K562 (cell line): Measurements from ENCODE around the gene FCGBP. TPM values are rescaled to one million over a fixed set of nuclear protein-coding genes. Genes with fewer than 3 reads are reported as not detected.
"Not testable (repeated sequence)": the region's sequence is repeated elsewhere in the genome, so short reads cannot be mapped to it uniquely, and the experiment has no call there.

Experiments used
- ATAC-seq: fragments of 200-7000 bp; cut with Tn5 transposase; 3 replicates; pipeline ENCODE4 v1.9.1; 2020; ENCODE audit warnings: moderate library complexity
- BruUV-seq: library from RNA; stranded (reverse); fragments of 400-500 nt; replicated peaks from 2 replicates; lab custom pipeline; 2021; lab: Mats Ljungman, UMichigan
- CTCF ChIA-PET: fragments of 300-600 bp; formaldehyde crosslinking; extraction: SDS; loops from one replicate; lab custom pipeline; 2021; ENCODE audit warnings: low intra/inter-chr PET ratio; lab: Yijun Ruan, JAX
- POLR2A ChIA-PET: fragments of 300-600, 350-650 bp; sonication (Branson Sonifier 250); formaldehyde crosslinking; extraction: SDS; loops from one replicate; lab custom pipeline; 2021; ENCODE audit warnings: antibody characterized with exemption, inconsistent platforms; lab: Yijun Ruan, JAX
- DNase-seq, 4 experiments: peaks; one replicate each; pipeline versions ENCODE4 v3.0.0 to v3.0.0-alpha.2; 2011 to 2018; ENCODE audit warnings: low spot score in 3 of 4, mixed read lengths in 3 of 4; ENCODE audit errors: extremely low read depth in 1 of 4
- FAIRE-seq: peaks from 2 replicates; lab custom pipeline; 2011; peaks lifted over from hg19 to GRCh38; lab: Jason Lieb, UNC
- H2AFZ ChIP-seq: 2 replicates; pipeline ENCODE4 v1.6.0; 2011; ENCODE audit warnings: low read depth, low read length, control low read depth, inconsistent platforms
- H3K27ac ChIP-seq: fragments of 200-600 bp; 3 replicates; pipeline ENCODE4 v1.8.0; 2011; ENCODE audit warnings: low read depth, mild to moderate bottlenecking, control low read depth, inconsistent platforms, low read length, moderate library complexity, mixed read lengths; ENCODE audit errors: extremely low read depth
- H3K27me3 ChIP-seq, 2 experiments: fragments of 300-600 bp in 1 of 2; 2 replicates in 1 of 2; 3 replicates in 1 of 2; pipeline versions ENCODE4 v1.6.0 to v1.8.0; 2011; ENCODE audit warnings: inconsistent platforms in 2 of 2, low read length in 2 of 2, mild to moderate bottlenecking in 1 of 2, mixed read lengths in 1 of 2, moderate library complexity in 1 of 2; ENCODE audit not compliant: control insufficient read depth in 2 of 2, insufficient read depth in 2 of 2
- H3K36me3 ChIP-seq: fragments of 300-600 bp; 3 replicates; pipeline ENCODE4 v1.8.0; 2011; ENCODE audit warnings: mild to moderate bottlenecking, low read length, inconsistent platforms; ENCODE audit not compliant: control insufficient read depth, insufficient read depth
- H3K4me1 ChIP-seq, 2 experiments: fragments of 200-600 bp in 1 of 2; replicated peaks in 1 of 2; 2 replicates in 1 of 2; 3 replicates in 1 of 2; pipeline versions ENCODE4 v1.5.1 to v1.8.0; 2011; ENCODE audit warnings: inconsistent platforms in 2 of 2, low read length in 2 of 2, mild to moderate bottlenecking in 1 of 2, mixed read lengths in 1 of 2, moderate library complexity in 1 of 2; ENCODE audit not compliant: control insufficient read depth in 2 of 2, insufficient read depth in 2 of 2
- H3K4me2 ChIP-seq: 2 replicates; pipeline ENCODE4 v1.6.1; 2011; ENCODE audit warnings: low read length, control low read depth, inconsistent platforms, mixed read lengths; ENCODE audit not compliant: insufficient read depth
- H3K4me3 ChIP-seq: fragments of 200-600 bp; sonication (generic), shearing (Covaris generic); 2 replicates; pipeline ENCODE4 v1.5.1; 2016; ENCODE audit warnings: control low read depth, inconsistent platforms
- H3K79me2 ChIP-seq: fragments of 200-600 bp; 3 replicates; pipeline ENCODE4 v1.8.0; 2011; ENCODE audit warnings: low read length, inconsistent platforms; ENCODE audit not compliant: control insufficient read depth, insufficient read depth
- H3K9ac ChIP-seq, 2 experiments: 2 replicates each; pipeline versions ENCODE4 v1.6.0 to v1.6.1; 2011; ENCODE audit warnings: low read depth in 2 of 2, low read length in 2 of 2, control low read depth in 1 of 2, inconsistent platforms in 1 of 2, mild to moderate bottlenecking in 1 of 2, mixed read lengths in 1 of 2; ENCODE audit not compliant: insufficient read depth in 1 of 2
- H3K9me1 ChIP-seq: one replicate; pipeline ENCODE4 v1.6.0; 2011; ENCODE audit warnings: inconsistent platforms, mild to moderate bottlenecking, low read length, moderate library complexity; ENCODE audit not compliant: control insufficient read depth, insufficient read depth
- H3K9me3 ChIP-seq: replicated peaks from 2 replicates; pipeline ENCODE4 v1.5.1; 2011; ENCODE audit warnings: low read depth, low read length, inconsistent platforms; ENCODE audit not compliant: control insufficient read depth, insufficient read depth
- H4K20me1 ChIP-seq: replicated peaks from 2 replicates; pipeline ENCODE4 v1.6.1; 2011; ENCODE audit warnings: low read length, inconsistent platforms, mixed read lengths; ENCODE audit not compliant: control insufficient read depth, insufficient read depth
- RBM25 ChIP-seq: fragments of 200-400 bp; formaldehyde crosslinking; IDR thresholded peaks from 2 replicates; pipeline ENCODE4 v1.6.1; 2018; ENCODE audit warnings: low read length, low read depth, moderate library complexity; ENCODE audit not compliant: severe bottlenecking
- WGBS: fragments of 100-300 bp; shearing (Covaris generic); methylation state at CpG from one replicate; pipeline ENCODE4 v1.1.6; 2016; ENCODE audit warnings: low coverage, mixed read lengths; ENCODE audit not compliant: insufficient coverage; ENCODE audit errors: missing lambda C conversion rate; 5-methylcytosine and 5-hydroxymethylcytosine counted together
- in situ Hi-C: fragments of 300-500 bp; cut with MboI; formaldehyde crosslinking; loops from 4 replicates; pipeline ENCODE4 v1.15.0; 2018; ENCODE audit warnings: inconsistent platforms, mixed read lengths
- intact Hi-C: fragments of 100-400 bp; cut with micrococcal nuclease; formaldehyde crosslinking; loops from 2 replicates; pipeline ENCODE4 v1.14.2; 2022
- polyA plus RNA-seq, 8 experiments: library from polyadenylated mRNA; depleted of rRNA in 4 of 8; stranded (reverse) in 5 of 8; unstranded in 3 of 8; fragments of >200 nt; fragmentation: Nextera tagmentation in 2 of 8; fragmentation: Illumina TruSeq in 1 of 8; extraction: Ambion mirVana in 2 of 8; extraction: Trizol in 1 of 8; gene quantifications; 2 replicates each; pipeline versions ENCODE4 v1.2.1 to v1.2.3, GENCODE V29; 2011 to 2014; ENCODE audit warnings: inconsistent platforms in 1 of 8, missing spikeins in 1 of 8
- total RNA-seq, 7 experiments: library from RNA; depleted of rRNA in 6 of 7; stranded (reverse); fragments of >200 nt in 6 of 7; fragmentation: Illumina TruSeq in 2 of 7; extraction: Trizol in 2 of 7; gene quantifications; 2 replicates each; pipeline versions ENCODE4 v1.2.1 to v1.2.3, GENCODE V29; 2011 to 2021; ENCODE audit warnings: low replicate concordance in 1 of 7

FCGBP gene
- total and polyA plus RNA-seq, 9 of the 15 experiments (the other 6 are each of a cell fraction or from before 2014, with no cell fraction given), result 0.01 to 1.5 (median 0.13) TPM; not detected in 4

GRCh38 chr19:39895096-39895495 lies 39.3 kb downstream of the FCGBP start:
- H3K4me1 ChIP-seq, BruUV-seq, H4K20me1 ChIP-seq, H3K9me3 ChIP-seq, POLR2A ChIA-PET, in situ Hi-C loops, H3K4me3 ChIP-seq, H3K79me2 ChIP-seq, H3K36me3 ChIP-seq, intact Hi-C loops, H3K4me2 ChIP-seq, H3K9me1 ChIP-seq, ATAC-seq, H3K9ac ChIP-seq, H2AFZ ChIP-seq, FAIRE-seq, CTCF ChIA-PET, H3K27ac ChIP-seq, DNase-seq: not testable (repeated sequence)
- TF ChIP-seq RBM25, result peak; percentile 16
- peaks cover 19 to 27% of the 10 kb centered on the region in 2 experiments for H3K27me3 ChIP-seq
- WGBS, result 26% methylated on average over 10 of the region's 11 CpGs

GRCh38 chr19:39894236-39894606 lies 40.2 kb downstream of the FCGBP start:
- DNase-seq, H3K9ac ChIP-seq, H3K4me2 ChIP-seq, H3K79me2 ChIP-seq, H2AFZ ChIP-seq, H4K20me1 ChIP-seq, H3K36me3 ChIP-seq, in situ Hi-C loops, H3K4me3 ChIP-seq, H3K27ac ChIP-seq, FAIRE-seq, ATAC-seq, BruUV-seq, H3K9me3 ChIP-seq, POLR2A ChIA-PET, H3K9me1 ChIP-seq, CTCF ChIA-PET, H3K4me1 ChIP-seq, intact Hi-C loops: not testable (repeated sequence)
- H3K27me3 ChIP-seq, result peaks cover 22 to 32% of the 10 kb centered on the region in 2 experiments
- WGBS, result 35% methylated on average over 8 of the region's 16 CpGs
